ENCODE data around the gene KCTD11.
A peak's percentile ranks its signal among the peaks of the same experiment; 100 is the strongest.

Gene KCTD11

GRCh38 chr17:7351665-7352502, at the start of gene KCTD11:
Gene KCTD11 (plus strand): TSS chr17:7352162.
- DNase-seq = peak; percentile 75

GRCh38 chr17:7304179-7304578, 47.8 kb upstream of the KCTD11 start:
- DNase-seq = no peak

GRCh38 chr17:7306911-7307685, 44.9 kb upstream of the KCTD11 start, which contains the start of gene EIF5A:
Gene EIF5A (plus strand): TSS chr17:7307628. CDS start chr17:7309636, 2,008 bp downstream.
- DNase-seq = peak; percentile 99

GRCh38 chr17:7307686-7308624, 44.0 kb upstream of the KCTD11 start:
- peak; percentile 51 for DNase-seq

GRCh38 chr17:7308625-7309433, 43.1 kb upstream of the KCTD11 start:
- peak; percentile 40 for DNase-seq

- no peak for DNase-seq
These were observed 42.3 kb upstream of the KCTD11 start for GRCh38 chr17:7309628-7310027.

GRCh38 chr17:7311110-7311705, 40.8 kb upstream of the KCTD11 start:
- DNase-seq = no peak

GRCh38 chr17:7312432-7313087, 39.4 kb upstream of the KCTD11 start:
- no peak for DNase-seq

GRCh38 chr17:7313088-7313889, 38.7 kb upstream of the KCTD11 start:
- no peak for DNase-seq

GRCh38 chr17:7313890-7314718, 37.9 kb upstream of the KCTD11 start:
- no peak for DNase-seq

GRCh38 chr17:7314719-7315569, 37.0 kb upstream of the KCTD11 start, which contains the start of gene GPS2:
Gene GPS2 (minus strand): TSS chr17:7315360. CDS start chr17:7315052, 308 bp downstream.
- DNase-seq = peak; percentile 88

GRCh38 chr17:7315570-7316235, 36.3 kb upstream of the KCTD11 start:
- DNase-seq = no peak

GRCh38 chr17:7317161-7317803, 34.7 kb upstream of the KCTD11 start:
- DNase-seq = no peak

- DNase-seq = no peak
These were observed 33.7 kb upstream of the KCTD11 start for GRCh38 chr17:7318121-7318860.

- DNase-seq = no peak
These were observed 30.5 kb upstream of the KCTD11 start for GRCh38 chr17:7321466-7321865.
